Erythroblast (primary cell): Measurements from ENCODE around the gene VSTM2B.

Experiments
- GATA1 ChIP-seq: IDR thresholded peaks from 2 replicates; pipeline ENCODE4 v1.6.1; 2011; ENCODE audit warnings: low read depth, mild to moderate bottlenecking, control low read depth, low read length, moderate library complexity
- POLR2A ChIP-seq: IDR thresholded peaks from 2 replicates; pipeline ENCODE4 v1.6.1; 2011; ENCODE audit warnings: mild to moderate bottlenecking, low read length

DNA sequence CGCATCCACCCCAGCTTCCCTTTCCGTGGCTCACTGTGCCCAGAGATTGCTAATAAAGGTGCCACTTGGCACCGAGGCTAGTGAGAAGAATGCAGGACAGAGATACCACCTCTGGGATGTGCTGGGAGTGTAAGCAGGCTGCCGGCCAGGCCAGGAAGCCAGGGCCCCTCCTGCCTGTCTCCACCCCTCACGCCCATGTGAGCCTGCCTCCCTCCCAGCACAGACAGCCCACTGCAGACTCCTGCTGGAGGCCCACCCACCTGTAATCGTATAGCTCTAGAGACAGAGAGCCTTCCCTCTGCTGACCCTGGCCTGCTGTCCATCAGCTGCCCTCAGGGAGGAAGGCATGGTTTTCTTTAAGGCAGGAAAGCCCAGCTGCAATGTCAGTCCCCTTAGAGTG lies 13.9 kb downstream of the VSTM2B start:
- no peak for TF ChIP-seq POLR2A
- no peak for TF ChIP-seq GATA1
